HG03175 (cell line): ENCODE results near the gene CTNNA1.
"Not testable (repeated sequence)": the region's sequence is repeated elsewhere in the genome, so short reads cannot be mapped to it uniquely, and the experiment has no call there.

ENCODE experiments used
- ATAC-seq: cut with Tn5 transposase; IDR thresholded peaks from one replicate; pipeline ENCODE4 v1.9.1; 2021; ENCODE audit warnings: mild to moderate bottlenecking, moderate library complexity; ENCODE audit not compliant: unreplicated experiment

CTNNA1 gene, protein sequence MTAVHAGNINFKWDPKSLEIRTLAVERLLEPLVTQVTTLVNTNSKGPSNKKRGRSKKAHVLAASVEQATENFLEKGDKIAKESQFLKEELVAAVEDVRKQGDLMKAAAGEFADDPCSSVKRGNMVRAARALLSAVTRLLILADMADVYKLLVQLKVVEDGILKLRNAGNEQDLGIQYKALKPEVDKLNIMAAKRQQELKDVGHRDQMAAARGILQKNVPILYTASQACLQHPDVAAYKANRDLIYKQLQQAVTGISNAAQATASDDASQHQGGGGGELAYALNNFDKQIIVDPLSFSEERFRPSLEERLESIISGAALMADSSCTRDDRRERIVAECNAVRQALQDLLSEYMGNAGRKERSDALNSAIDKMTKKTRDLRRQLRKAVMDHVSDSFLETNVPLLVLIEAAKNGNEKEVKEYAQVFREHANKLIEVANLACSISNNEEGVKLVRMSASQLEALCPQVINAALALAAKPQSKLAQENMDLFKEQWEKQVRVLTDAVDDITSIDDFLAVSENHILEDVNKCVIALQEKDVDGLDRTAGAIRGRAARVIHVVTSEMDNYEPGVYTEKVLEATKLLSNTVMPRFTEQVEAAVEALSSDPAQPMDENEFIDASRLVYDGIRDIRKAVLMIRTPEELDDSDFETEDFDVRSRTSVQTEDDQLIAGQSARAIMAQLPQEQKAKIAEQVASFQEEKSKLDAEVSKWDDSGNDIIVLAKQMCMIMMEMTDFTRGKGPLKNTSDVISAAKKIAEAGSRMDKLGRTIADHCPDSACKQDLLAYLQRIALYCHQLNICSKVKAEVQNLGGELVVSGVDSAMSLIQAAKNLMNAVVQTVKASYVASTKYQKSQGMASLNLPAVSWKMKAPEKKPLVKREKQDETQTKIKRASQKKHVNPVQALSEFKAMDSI

GRCh38 chr5:138752951-138753793 is at the start of gene CTNNA1:
Gene CTNNA1 (plus strand): TSS chr5:138753425. CDS start chr5:138781925, 28,500 bp downstream.
- peak; percentile 48 for ATAC-seq

DNA sequence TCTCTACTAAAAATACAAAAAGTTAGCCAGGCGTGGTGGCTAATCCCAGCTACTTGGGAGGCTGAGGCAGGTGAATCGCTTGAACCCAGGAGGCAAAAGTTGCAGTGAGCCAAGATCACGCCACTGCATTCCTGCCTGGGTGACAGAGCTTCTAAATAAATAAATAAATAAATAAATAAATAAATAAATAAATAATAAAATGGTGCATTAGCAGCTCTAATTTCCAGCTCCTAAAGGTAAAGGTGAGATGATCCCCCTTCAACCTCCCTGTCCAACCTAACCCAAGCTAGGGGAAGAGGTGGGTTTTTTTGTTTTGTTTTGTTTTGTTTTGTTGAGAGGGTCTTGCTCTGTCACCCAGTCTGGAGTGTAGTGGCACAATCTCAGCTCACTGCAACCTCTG is 49.4 kb upstream of the CTNNA1 start:
- not testable (repeated sequence) for ATAC-seq

GRCh38 chr5:138705007-138705406 is 48.2 kb upstream of the CTNNA1 start:
- ATAC-seq: no peak

DNA sequence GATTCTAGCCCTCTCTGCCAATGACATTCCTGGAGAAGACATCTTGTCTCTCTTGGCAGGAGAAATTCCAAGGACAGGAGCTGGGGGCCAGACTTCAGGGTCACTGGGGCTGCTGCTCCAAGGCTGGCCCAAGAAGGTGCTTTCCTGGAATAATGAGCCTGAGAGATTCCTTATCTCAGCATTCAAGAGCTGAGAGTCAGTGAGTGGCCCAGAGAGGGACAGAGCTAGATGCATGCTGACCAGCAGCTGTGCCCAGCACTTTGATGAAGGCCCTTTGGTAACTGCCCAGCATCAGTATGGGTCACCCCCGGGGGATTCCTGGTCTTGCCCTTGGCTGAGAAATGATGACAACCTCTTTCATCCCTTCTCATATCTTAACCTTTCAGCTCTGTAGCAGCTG is 47.7 kb upstream of the CTNNA1 start:
- ATAC-seq: no peak

DNA sequence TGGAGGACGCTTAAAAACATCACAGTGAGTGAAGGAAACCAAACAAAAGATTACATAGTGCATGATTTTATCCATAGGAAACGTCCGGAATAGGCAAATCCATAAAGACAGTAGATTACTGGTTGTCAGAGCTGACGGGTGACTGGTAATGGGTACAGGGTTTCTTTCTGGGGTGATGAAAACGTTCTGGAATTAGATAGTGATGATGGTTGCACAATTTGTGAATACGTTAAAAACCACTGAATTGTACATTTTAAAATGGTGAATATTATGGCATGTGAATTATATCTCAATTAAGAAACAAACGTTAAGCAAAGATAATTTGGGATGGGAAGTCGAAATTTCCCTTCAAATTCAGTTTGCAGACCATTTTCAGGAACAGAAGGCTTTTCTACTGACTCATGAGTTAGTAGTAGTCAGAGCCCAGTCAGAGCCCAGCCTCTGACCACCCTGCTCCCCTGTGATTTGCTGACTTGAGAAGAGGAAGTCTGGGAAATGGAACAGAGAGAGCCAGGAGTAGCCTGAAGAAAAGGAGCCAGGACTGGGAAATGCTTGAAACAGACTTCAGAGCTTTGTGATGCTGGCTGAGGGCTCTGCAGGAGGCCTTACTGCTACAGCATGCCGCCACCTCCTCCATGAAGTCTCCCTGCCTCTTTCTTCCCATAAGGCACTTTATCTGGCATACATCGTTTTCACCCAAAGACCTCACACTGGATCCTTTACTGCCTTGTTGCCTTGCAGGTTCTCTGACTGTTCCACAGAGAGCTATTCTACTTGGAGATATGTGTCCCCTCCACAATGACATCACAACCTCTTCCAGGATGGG is 46.4 kb upstream of the CTNNA1 start:
- no peak for ATAC-seq

DNA sequence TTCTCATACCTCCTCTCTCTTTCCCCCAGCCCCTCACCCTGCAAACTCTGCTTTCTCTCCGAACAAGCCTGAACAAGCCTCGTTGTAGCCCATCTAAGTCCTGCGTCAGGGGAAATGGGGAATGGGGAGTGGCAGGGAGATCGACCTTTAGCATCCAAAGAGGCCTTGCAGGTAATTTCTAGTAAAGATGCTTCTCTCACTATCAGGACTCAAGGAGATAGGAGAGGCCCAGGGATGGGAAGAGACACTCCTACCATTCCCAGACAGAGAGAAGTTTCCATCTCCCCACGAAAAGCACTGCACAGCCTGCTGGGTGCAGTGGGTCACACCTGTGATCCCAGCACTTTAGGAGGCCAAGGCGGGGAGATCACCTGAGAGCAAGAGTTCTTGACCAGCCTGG is 44.4 kb upstream of the CTNNA1 start:
- no peak for ATAC-seq

DNA sequence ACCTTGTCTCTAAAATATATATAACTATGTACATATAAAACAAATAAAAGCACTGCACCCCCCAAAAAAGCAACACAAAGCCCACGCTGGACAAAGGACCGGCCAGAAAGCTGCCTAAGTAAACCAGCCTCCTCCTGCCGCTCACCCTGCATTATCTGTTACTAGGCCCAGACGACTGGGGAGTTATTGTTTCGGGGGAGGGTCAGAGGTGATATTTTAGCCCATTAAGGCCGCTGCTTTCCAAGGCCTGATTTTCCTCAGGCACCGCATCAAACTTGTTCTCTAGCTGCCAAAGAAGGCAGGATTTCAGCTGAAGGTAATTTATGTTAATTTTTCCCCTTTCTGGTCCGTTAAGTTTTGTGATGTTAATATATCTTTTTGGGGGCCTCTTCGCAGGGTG is 44.0 kb upstream of the CTNNA1 start:
- no peak for ATAC-seq

- ATAC-seq: no peak
Measured at GRCh38 chr5:138711087-138711486, 42.1 kb upstream of the CTNNA1 start.

- ATAC-seq: no peak
Measured at GRCh38 chr5:138711811-138712210, 41.4 kb upstream of the CTNNA1 start.

GRCh38 chr5:138712324-138712723 is 40.9 kb upstream of the CTNNA1 start:
- ATAC-seq: no peak

- ATAC-seq: no peak
Measured at GRCh38 chr5:138712791-138713190, 40.4 kb upstream of the CTNNA1 start.

DNA sequence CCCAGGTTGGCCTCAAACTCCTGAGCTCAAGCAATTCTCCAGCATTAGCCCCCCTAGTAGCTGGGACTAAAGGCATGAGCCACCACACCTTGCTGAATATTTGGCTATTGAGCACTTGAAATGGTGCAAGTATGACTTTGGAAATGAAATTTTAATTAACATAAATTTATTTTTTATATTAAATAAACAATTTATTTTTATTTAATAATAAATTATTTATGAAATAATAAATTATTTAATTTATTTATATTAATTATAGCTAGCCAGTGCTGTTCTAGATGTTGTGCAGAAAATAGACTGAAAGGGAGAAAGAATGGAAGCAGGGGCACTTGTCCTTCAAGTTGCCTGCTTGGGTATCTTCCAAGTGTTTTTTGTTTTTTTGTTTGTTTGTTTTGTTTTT is 40.0 kb upstream of the CTNNA1 start:
- ATAC-seq: no peak

GRCh38 chr5:138714694-138715093 is 38.5 kb upstream of the CTNNA1 start:
- no peak for ATAC-seq

DNA sequence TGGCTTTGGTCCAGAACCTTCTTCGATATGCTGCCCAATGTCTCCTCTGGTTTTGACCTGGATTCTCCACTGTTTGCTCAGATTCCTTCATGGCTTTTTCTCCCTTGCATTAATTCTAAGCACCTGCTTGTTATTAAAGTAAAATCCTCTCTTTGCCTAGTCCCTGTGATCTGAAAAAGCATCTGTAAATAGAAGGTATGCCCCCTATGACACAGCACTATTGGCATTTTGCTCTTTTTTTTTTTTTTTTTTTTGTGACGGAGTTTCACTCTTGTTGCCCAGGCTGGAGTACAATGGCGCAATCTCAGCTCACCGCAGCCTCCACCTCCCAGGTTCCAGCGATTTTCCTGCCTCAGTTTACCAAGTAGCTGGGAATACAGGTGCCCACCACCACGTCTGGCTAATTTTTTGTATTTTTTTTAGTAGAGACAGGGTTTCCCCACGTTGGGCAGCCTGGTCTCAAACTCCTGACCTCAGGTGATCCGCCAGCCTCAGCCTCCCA is 37.2 kb upstream of the CTNNA1 start:
- ATAC-seq: not testable (repeated sequence)

GRCh38 chr5:138716456-138716924 is 36.7 kb upstream of the CTNNA1 start:
- ATAC-seq: no peak

- ATAC-seq: no peak
Measured at GRCh38 chr5:138717399-138717798, 35.8 kb upstream of the CTNNA1 start.

- no peak for ATAC-seq
Measured at GRCh38 chr5:138719811-138720210, 33.4 kb upstream of the CTNNA1 start.

DNA sequence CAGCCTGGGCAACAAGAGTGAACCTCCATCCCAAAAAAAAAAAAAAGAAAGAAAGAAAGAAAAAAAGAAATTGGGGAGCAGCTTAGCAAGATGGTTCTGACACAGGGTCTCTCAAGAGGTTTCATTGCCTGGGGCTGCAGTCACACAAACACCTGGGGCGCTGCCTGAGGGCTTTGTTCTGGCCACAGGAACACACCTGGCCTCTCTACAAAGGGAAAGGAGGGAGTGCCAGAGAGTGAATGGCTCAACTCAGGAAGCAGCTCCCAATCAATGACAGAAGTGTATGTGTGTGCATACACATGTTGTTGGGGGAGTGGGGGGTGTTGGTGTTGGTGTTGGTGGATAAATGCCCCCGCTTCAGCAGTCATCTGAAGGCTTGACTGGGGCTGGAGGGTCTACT is 32.4 kb upstream of the CTNNA1 start:
- no peak for ATAC-seq

- no peak for ATAC-seq
Measured at GRCh38 chr5:138721979-138722378, 31.2 kb upstream of the CTNNA1 start.
